Lower leg skin (tissue), 3 donors: Measurements from ENCODE around the gene MAGI3.

Experiments
- POLR2A ChIP-seq, 2 donors: fragments of 450-650 bp; IDR thresholded peaks; one replicate each; pipeline ENCODE4 v1.6.1; 2016 to 2017; ENCODE audit warnings: antibody characterized with exemption in 2 of 2, mild to moderate bottlenecking in 1 of 2, moderate library complexity in 1 of 2
- TF ChIP-seq, protein P1 (sequence below), 3 donors: fragments of 450-650 bp; IDR thresholded peaks; one replicate each; pipeline ENCODE4 v1.5.1; 2016; ENCODE audit warnings: antibody characterized with exemption in 3 of 3, mild to moderate bottlenecking in 3 of 3, moderate library complexity in 2 of 3

DNA sequence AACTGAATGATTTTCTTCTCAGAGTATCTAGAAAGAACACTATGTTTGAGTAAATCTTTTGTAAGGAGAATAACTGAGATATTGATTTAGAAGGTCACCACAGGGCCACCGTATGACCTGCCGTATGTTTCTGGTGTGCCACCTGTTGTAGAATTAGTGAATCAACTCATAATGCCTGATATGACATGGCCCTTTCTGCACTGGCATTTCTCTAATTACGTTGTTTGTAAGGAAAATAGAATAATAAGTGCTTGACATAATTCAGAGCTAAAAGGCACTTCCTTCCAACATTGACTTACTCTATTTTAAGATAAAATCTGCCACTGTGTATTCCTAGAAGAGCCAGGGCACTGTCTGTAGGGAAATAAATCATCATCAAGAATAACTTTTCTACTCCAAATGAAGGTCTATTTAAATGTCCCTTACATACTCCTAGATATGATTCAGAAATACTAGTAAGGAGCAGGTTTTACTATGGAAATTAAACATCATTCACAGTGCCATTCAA, 267.3 kb downstream of the MAGI3 start:
- TF ChIP-seq, protein P1, sequence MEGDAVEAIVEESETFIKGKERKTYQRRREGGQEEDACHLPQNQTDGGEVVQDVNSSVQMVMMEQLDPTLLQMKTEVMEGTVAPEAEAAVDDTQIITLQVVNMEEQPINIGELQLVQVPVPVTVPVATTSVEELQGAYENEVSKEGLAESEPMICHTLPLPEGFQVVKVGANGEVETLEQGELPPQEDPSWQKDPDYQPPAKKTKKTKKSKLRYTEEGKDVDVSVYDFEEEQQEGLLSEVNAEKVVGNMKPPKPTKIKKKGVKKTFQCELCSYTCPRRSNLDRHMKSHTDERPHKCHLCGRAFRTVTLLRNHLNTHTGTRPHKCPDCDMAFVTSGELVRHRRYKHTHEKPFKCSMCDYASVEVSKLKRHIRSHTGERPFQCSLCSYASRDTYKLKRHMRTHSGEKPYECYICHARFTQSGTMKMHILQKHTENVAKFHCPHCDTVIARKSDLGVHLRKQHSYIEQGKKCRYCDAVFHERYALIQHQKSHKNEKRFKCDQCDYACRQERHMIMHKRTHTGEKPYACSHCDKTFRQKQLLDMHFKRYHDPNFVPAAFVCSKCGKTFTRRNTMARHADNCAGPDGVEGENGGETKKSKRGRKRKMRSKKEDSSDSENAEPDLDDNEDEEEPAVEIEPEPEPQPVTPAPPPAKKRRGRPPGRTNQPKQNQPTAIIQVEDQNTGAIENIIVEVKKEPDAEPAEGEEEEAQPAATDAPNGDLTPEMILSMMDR (IDR thresholded peaks at IDR 0.05) = no peak
- TF ChIP-seq POLR2A (IDR thresholded peaks at IDR 0.05) = no peak
